GM20431 (cell line): ENCODE data around the gene GNB3.

Experiments used
- in situ Hi-C: fragments of 300-500 bp; cut with MseI, MboI; formaldehyde crosslinking; loops from one replicate; pipeline ENCODE4 v1.15.0; 2020; ENCODE audit warnings: low sequenced_read_pairs; ENCODE audit not compliant: unreplicated experiment

GNB3 gene

GRCh38 chr12:6833189-6833890 is 7.4 kb upstream of the GNB3 start:
- in situ Hi-C loops = loop anchor here (25.0 kb wide), 1 partner anchor 96 kb away; no protein-coding TSS in a partner anchor

GRCh38 chr12:6834254-6834653 is 6.5 kb upstream of the GNB3 start:
- in situ Hi-C loops = loop anchor here (25.0 kb wide), 1 partner anchor 97 kb away; no protein-coding TSS in a partner anchor

- in situ Hi-C loops = loop anchor here (25.0 kb wide), 1 partner anchor 98 kb away; no protein-coding TSS in a partner anchor
These were observed 5.9 kb upstream of the GNB3 start for GRCh38 chr12:6834873-6835272.

GRCh38 chr12:6836851-6837250 is 3.9 kb upstream of the GNB3 start:
- in situ Hi-C loops = loop anchor here (25.0 kb wide), 1 partner anchor 100 kb away; no protein-coding TSS in a partner anchor

GRCh38 chr12:6837370-6838060 is 3.2 kb upstream of the GNB3 start:
- in situ Hi-C loops = loop anchor here (25.0 kb wide), 1 partner anchor 100 kb away; no protein-coding TSS in a partner anchor

- in situ Hi-C loops = loop anchor here (25.0 kb wide), 1 partner anchor 102 kb away; no protein-coding TSS in a partner anchor
These were observed 1.9 kb upstream of the GNB3 start for GRCh38 chr12:6838854-6839253.

- in situ Hi-C loops = loop anchor here (25.0 kb wide), 1 partner anchor 102 kb away; no protein-coding TSS in a partner anchor
These were observed 1.1 kb upstream of the GNB3 start for GRCh38 chr12:6839482-6840201.

GRCh38 chr12:6840330-6840729 is 395 bp upstream of the GNB3 start:
- in situ Hi-C loops = loop anchor here (25.0 kb wide), 1 partner anchor 103 kb away; no protein-coding TSS in a partner anchor

- in situ Hi-C loops = loop anchor here (25.0 kb wide), 1 partner anchor 105 kb away; no protein-coding TSS in a partner anchor
These were observed 1.4 kb downstream of the GNB3 start for GRCh38 chr12:6842075-6842474.

GRCh38 chr12:6843118-6843902 is 2.6 kb downstream of the GNB3 start:
- in situ Hi-C loops = loop anchor here (25.0 kb wide), 1 partner anchor 106 kb away; no protein-coding TSS in a partner anchor

GRCh38 chr12:6845395-6845794 is 4.7 kb downstream of the GNB3 start:
- in situ Hi-C loops = loop anchor here (25.0 kb wide), 1 partner anchor 108 kb away; no protein-coding TSS in a partner anchor

- in situ Hi-C loops = loop anchor here (25.0 kb wide), 1 partner anchor 109 kb away; no protein-coding TSS in a partner anchor
These were observed 5.7 kb downstream of the GNB3 start for GRCh38 chr12:6846316-6846869.

- in situ Hi-C loops = loop anchor here (25.0 kb wide), 1 partner anchor 110 kb away; no protein-coding TSS in a partner anchor
These were observed 7.0 kb downstream of the GNB3 start for GRCh38 chr12:6847676-6848075.

GRCh38 chr12:6849427-6849826 is 8.7 kb downstream of the GNB3 start:
- in situ Hi-C loops = loop anchor here (25.0 kb wide), 1 partner anchor 112 kb away; no protein-coding TSS in a partner anchor

GRCh38 chr12:6849976-6850560 is 9.3 kb downstream of the GNB3 start:
- in situ Hi-C loops = loop anchor here (25.0 kb wide), 1 partner anchor 113 kb away; no protein-coding TSS in a partner anchor

GRCh38 chr12:6850796-6851152 is 10.0 kb downstream of the GNB3 start:
- in situ Hi-C loops = no loop called here

- in situ Hi-C loops = no loop called here
These were observed 10.6 kb downstream of the GNB3 start, which contains the start of gene CDCA3 for GRCh38 chr12:6851153-6851920. CDCA3 (minus strand) TSS chr12:6851286; CDS start chr12:6850952, 334 bp downstream.
